ENCODE measurements around the gene PDGFC.

Gene PDGFC

GRCh38 chr4:156733582-156733981 lies 238.0 kb downstream of the PDGFC start:
- ATAC-seq (ENCODE audit: insufficient read depth, low read depth): no peak
- TF ChIP-seq CTCF (IDR thresholded peaks at IDR 0.05; ENCODE audit: borderline replicate concordance, extremely low read depth, low read length, poor library complexity, severe bottlenecking) (no peak), EZH2 (IDR thresholded peaks at IDR 0.05; ENCODE audit: borderline replicate concordance, low read depth, low read length, severe bottlenecking) (no peak)
- no peak overlapping the region for H3K27ac ChIP-seq (ENCODE audit: low read length)
- H3K4me1 ChIP-seq (ENCODE audit: insufficient read depth, low read length): no peaks in the 10 kb centered on the region
- H3K4me2 ChIP-seq (ENCODE audit: insufficient read depth, low read length): no peak overlapping the region
- DNase-seq: no peak
- H3K27me3 ChIP-seq (ENCODE audit: insufficient read depth, low read length, poor library complexity): no peaks in the 10 kb centered on the region
- H3K4me3 ChIP-seq (ENCODE audit: low read depth in 1 of 2, low read length in 2 of 2): no peak overlapping the region
- H3K36me3 ChIP-seq (ENCODE audit: insufficient read depth, low read length): no peaks in the 10 kb centered on the region
- no peak overlapping the region for H2AFZ ChIP-seq (ENCODE audit: low read depth, low read length)
- H3K79me2 ChIP-seq (ENCODE audit: insufficient read depth, low read length): no peaks in the 10 kb centered on the region
- H4K20me1 ChIP-seq (ENCODE audit: insufficient read depth, low read length): no peaks in the 10 kb centered on the region
- H3K9me3 ChIP-seq (ENCODE audit: insufficient read depth, low read length, severe bottlenecking): peaks cover 13% of the 10 kb centered on the region
- H3K9ac ChIP-seq (ENCODE audit: low read depth, low read length): no peak overlapping the region

- Histone ChIP-seq H3K9me3 (ENCODE audit: insufficient read depth, low read length, severe bottlenecking) (peaks cover 13% of the 10 kb centered on the region), H3K4me1 (ENCODE audit: insufficient read depth, low read length) (no peaks in the 10 kb centered on the region), H3K79me2 (ENCODE audit: insufficient read depth, low read length) (no peaks in the 10 kb centered on the region), H3K27ac (ENCODE audit: low read length) (no peak overlapping the region), H3K4me3 (ENCODE audit: low read depth in 1 of 2, low read length in 2 of 2) (no peak overlapping the region), H3K9ac (ENCODE audit: low read depth, low read length) (no peak overlapping the region), H3K4me2 (ENCODE audit: insufficient read depth, low read length) (no peak overlapping the region), H3K27me3 (ENCODE audit: insufficient read depth, low read length, poor library complexity) (no peaks in the 10 kb centered on the region), H3K36me3 (ENCODE audit: insufficient read depth, low read length) (no peaks in the 10 kb centered on the region), H4K20me1 (ENCODE audit: insufficient read depth, low read length) (no peaks in the 10 kb centered on the region), H2AFZ (ENCODE audit: low read depth, low read length) (no peak overlapping the region)
- DNase-seq: no peak
- no peak for TF ChIP-seq EZH2 (IDR thresholded peaks at IDR 0.05; ENCODE audit: borderline replicate concordance, low read depth, low read length, severe bottlenecking)
- TF ChIP-seq CTCF (IDR thresholded peaks at IDR 0.05; ENCODE audit: borderline replicate concordance, extremely low read depth, low read length, poor library complexity, severe bottlenecking): no peak
- no peak for ATAC-seq (ENCODE audit: insufficient read depth, low read depth)
These were observed 239.0 kb downstream of the PDGFC start for GRCh38 chr4:156732634-156733033.

- Histone ChIP-seq H3K4me3 (ENCODE audit: low read depth in 1 of 2, low read length in 2 of 2) (no peak overlapping the region), H3K4me2 (ENCODE audit: insufficient read depth, low read length) (no peak overlapping the region), H3K79me2 (ENCODE audit: insufficient read depth, low read length) (no peaks in the 10 kb centered on the region), H3K4me1 (ENCODE audit: insufficient read depth, low read length) (no peaks in the 10 kb centered on the region), H3K9me3 (ENCODE audit: insufficient read depth, low read length, severe bottlenecking) (peaks cover 12% of the 10 kb centered on the region), H3K36me3 (ENCODE audit: insufficient read depth, low read length) (no peaks in the 10 kb centered on the region), H3K27ac (ENCODE audit: low read length) (no peak overlapping the region), H4K20me1 (ENCODE audit: insufficient read depth, low read length) (no peaks in the 10 kb centered on the region), H2AFZ (ENCODE audit: low read depth, low read length) (no peak overlapping the region), H3K27me3 (ENCODE audit: insufficient read depth, low read length, poor library complexity) (no peaks in the 10 kb centered on the region), H3K9ac (ENCODE audit: low read depth, low read length) (no peak overlapping the region)
- TF ChIP-seq CTCF (IDR thresholded peaks at IDR 0.05; ENCODE audit: borderline replicate concordance, extremely low read depth, low read length, poor library complexity, severe bottlenecking): no peak
- TF ChIP-seq EZH2 (IDR thresholded peaks at IDR 0.05; ENCODE audit: borderline replicate concordance, low read depth, low read length, severe bottlenecking): no peak
- ATAC-seq (ENCODE audit: insufficient read depth, low read depth) (no peak), DNase-seq (no peak)
These were observed 242.2 kb downstream of the PDGFC start for GRCh38 chr4:156729416-156729815.

- Histone ChIP-seq H4K20me1 (ENCODE audit: insufficient read depth, low read length) (no peaks in the 10 kb centered on the region), H3K36me3 (ENCODE audit: insufficient read depth, low read length) (no peaks in the 10 kb centered on the region), H3K4me1 (ENCODE audit: insufficient read depth, low read length) (no peaks in the 10 kb centered on the region), H3K9me3 (ENCODE audit: insufficient read depth, low read length, severe bottlenecking) (peaks cover 3% of the 10 kb centered on the region), H3K79me2 (ENCODE audit: insufficient read depth, low read length) (no peaks in the 10 kb centered on the region), H3K9ac (ENCODE audit: low read depth, low read length) (no peak overlapping the region), H3K4me2 (ENCODE audit: insufficient read depth, low read length) (no peak overlapping the region), H3K27ac (ENCODE audit: low read length) (no peak overlapping the region), H3K27me3 (ENCODE audit: insufficient read depth, low read length, poor library complexity) (no peaks in the 10 kb centered on the region), H3K4me3 (ENCODE audit: low read depth in 1 of 2, low read length in 2 of 2) (no peak overlapping the region), H2AFZ (ENCODE audit: low read depth, low read length) (no peak overlapping the region)
- no peak for DNase-seq
- TF ChIP-seq EZH2 (IDR thresholded peaks at IDR 0.05; ENCODE audit: borderline replicate concordance, low read depth, low read length, severe bottlenecking): no peak
- no peak for TF ChIP-seq CTCF (IDR thresholded peaks at IDR 0.05; ENCODE audit: borderline replicate concordance, extremely low read depth, low read length, poor library complexity, severe bottlenecking)
- no peak for ATAC-seq (ENCODE audit: insufficient read depth, low read depth)
These were observed 246.3 kb downstream of the PDGFC start for GRCh38 chr4:156725257-156725656.

All from DND-41 (cell line).